GM23338 (cell line): ENCODE measurements around the gene FHIT. TPM values are rescaled to one million over a fixed set of nuclear protein-coding genes. Genes with fewer than 3 reads are reported as not detected.

Experiments
- ATAC-seq: fragments of 200-7000 bp; cut with Tn5 transposase; 3 replicates; pipeline ENCODE4 v1.9.1; 2020
- DNase-seq: peaks from one replicate; pipeline ENCODE4 v3.0.0-alpha.2; 2015; ENCODE audit warnings: low spot score
- H2AFZ ChIP-seq: fragments of 200-600 bp; sonication (generic); 2 replicates; pipeline ENCODE4 v1.8.0; 2016; ENCODE audit warnings: antibody characterized with exemption, mild to moderate bottlenecking, moderate library complexity
- H3F3A ChIP-seq: fragments of 200-600 bp; sonication (generic); replicated peaks from 2 replicates; pipeline ENCODE4 v1.8.0; 2017; ENCODE audit warnings: antibody characterized with exemption, mixed run types, low read depth
- H3K27ac ChIP-seq: fragments of 200-600 bp; sonication (generic); 2 replicates; pipeline ENCODE4 v1.6.1; 2016; ENCODE audit warnings: low read depth
- H3K27me3 ChIP-seq: fragments of 200-600 bp; sonication (generic); 2 replicates; pipeline ENCODE4 v1.8.0; 2016; ENCODE audit warnings: mild to moderate bottlenecking, mixed run types, moderate library complexity; ENCODE audit not compliant: insufficient read depth
- H3K36me3 ChIP-seq: fragments of 200-600 bp; sonication (generic); 2 replicates; pipeline ENCODE4 v1.8.0; 2016; ENCODE audit warnings: mild to moderate bottlenecking; ENCODE audit not compliant: insufficient read depth
- H3K4me1 ChIP-seq: fragments of 200-600 bp; sonication (generic); 2 replicates; pipeline ENCODE4 v1.8.0; 2016; ENCODE audit warnings: mild to moderate bottlenecking, moderate library complexity; ENCODE audit not compliant: insufficient read depth
- H3K4me2 ChIP-seq: fragments of 200-600 bp; sonication (generic); 2 replicates; pipeline ENCODE4 v1.7.1; 2017; ENCODE audit warnings: mixed run types
- H3K4me3 ChIP-seq: fragments of 200-600 bp; sonication (generic); 2 replicates; pipeline ENCODE4 v1.6.1; 2016; ENCODE audit warnings: mixed run types
- H3K79me2 ChIP-seq: fragments of 200-600 bp; sonication (generic); replicated peaks from 2 replicates; pipeline ENCODE4 v1.8.0; 2017; ENCODE audit warnings: mild to moderate bottlenecking; ENCODE audit not compliant: insufficient read depth
- H3K9me2 ChIP-seq: fragments of 200-600 bp; sonication (generic); 2 replicates; pipeline ENCODE4 v1.8.0; 2017; ENCODE audit not compliant: insufficient read depth
- H4K20me1 ChIP-seq: fragments of 200-600 bp; sonication (generic); replicated peaks from 2 replicates; pipeline ENCODE4 v1.8.0; 2017; ENCODE audit warnings: mild to moderate bottlenecking; ENCODE audit not compliant: insufficient read depth
- H3K27ac Mint-ChIP-seq: 2 replicates; pipeline ENCODE4 v1.8.0; 2020; ENCODE audit warnings: inconsistent platforms, mild to moderate bottlenecking, moderate library complexity, mixed read lengths
- H3K27me3 Mint-ChIP-seq: 3 replicates; pipeline ENCODE4 v1.8.0; 2022; ENCODE audit warnings: low read depth, mild to moderate bottlenecking, moderate library complexity, mixed read lengths, inconsistent platforms; ENCODE audit not compliant: insufficient read depth, poor library complexity
- H3K36me3 Mint-ChIP-seq: 3 replicates; pipeline ENCODE4 v1.8.0; 2021; ENCODE audit warnings: low read depth, mild to moderate bottlenecking, inconsistent platforms, moderate library complexity, mixed read lengths
- H3K4me1 Mint-ChIP-seq: 3 replicates; pipeline ENCODE4 v1.8.0; 2020; ENCODE audit warnings: mild to moderate bottlenecking, inconsistent platforms, mixed read lengths
- H3K4me3 Mint-ChIP-seq: 3 replicates; pipeline ENCODE4 v1.8.0; 2021; ENCODE audit warnings: moderate library complexity, mild to moderate bottlenecking, inconsistent platforms, mixed read lengths
- H3K9me3 Mint-ChIP-seq: 3 replicates; pipeline ENCODE4 v1.8.0; 2020; ENCODE audit warnings: moderate library complexity, mild to moderate bottlenecking, inconsistent platforms, mixed read lengths
- EZH2phosphoT487 ChIP-seq: fragments of 200-600 bp; sonication (generic); IDR thresholded peaks from one replicate; pipeline ENCODE4 v1.8.1; 2018; ENCODE audit warnings: antibody characterized with exemption; ENCODE audit not compliant: unreplicated experiment
- POLR2AphosphoS5 ChIP-seq: IDR thresholded peaks from 2 replicates; pipeline ENCODE4 v1.6.1; 2016; ENCODE audit warnings: antibody characterized with exemption, low read depth
- ZNF114 ChIP-seq: fragments of 250-450 bp; sonication (Bioruptor Pico); IDR thresholded peaks from 2 replicates; pipeline ENCODE4 v1.5.0; 2020; ENCODE audit warnings: mild to moderate bottlenecking, moderate library complexity
- polyA plus RNA-seq: library from polyadenylated mRNA; unstranded; fragments of >200 nt; fragmentation: Nextera tagmentation; extraction: Ambion mirVana; gene quantifications from 2 replicates; pipeline ENCODE4 v1.2.1, GENCODE V29; 2016
- total RNA-seq: library from RNA; depleted of rRNA; stranded (reverse); fragments of >200 nt; shearing (Covaris generic); gene quantifications from 2 replicates; pipeline ENCODE4 v1.2.3, GENCODE V29; 2014
- TF ChIP-seq, protein P1 (sequence below): fragments of 250-450 bp; sonication (Bioruptor Pico); IDR thresholded peaks from 2 replicates; pipeline ENCODE4 v1.5.0; 2020; ENCODE audit warnings: mild to moderate bottlenecking, moderate library complexity

Gene FHIT
- total and polyA plus RNA-seq, 2 experiments from 2014 or later: 3.0 to 8.3 TPM

- peaks cover 36% of the 10 kb centered on the region for H3K9me3 Mint-ChIP-seq
- no peaks in the 10 kb centered on the region for H3K79me2 ChIP-seq
Observed at GRCh38 chr3:60707452-60708020, 543.7 kb downstream of the FHIT start.

More at GRCh38 chr3:60707452-60708020, 543.7 kb downstream of the FHIT start:
- TF ChIP-seq, protein P1, sequence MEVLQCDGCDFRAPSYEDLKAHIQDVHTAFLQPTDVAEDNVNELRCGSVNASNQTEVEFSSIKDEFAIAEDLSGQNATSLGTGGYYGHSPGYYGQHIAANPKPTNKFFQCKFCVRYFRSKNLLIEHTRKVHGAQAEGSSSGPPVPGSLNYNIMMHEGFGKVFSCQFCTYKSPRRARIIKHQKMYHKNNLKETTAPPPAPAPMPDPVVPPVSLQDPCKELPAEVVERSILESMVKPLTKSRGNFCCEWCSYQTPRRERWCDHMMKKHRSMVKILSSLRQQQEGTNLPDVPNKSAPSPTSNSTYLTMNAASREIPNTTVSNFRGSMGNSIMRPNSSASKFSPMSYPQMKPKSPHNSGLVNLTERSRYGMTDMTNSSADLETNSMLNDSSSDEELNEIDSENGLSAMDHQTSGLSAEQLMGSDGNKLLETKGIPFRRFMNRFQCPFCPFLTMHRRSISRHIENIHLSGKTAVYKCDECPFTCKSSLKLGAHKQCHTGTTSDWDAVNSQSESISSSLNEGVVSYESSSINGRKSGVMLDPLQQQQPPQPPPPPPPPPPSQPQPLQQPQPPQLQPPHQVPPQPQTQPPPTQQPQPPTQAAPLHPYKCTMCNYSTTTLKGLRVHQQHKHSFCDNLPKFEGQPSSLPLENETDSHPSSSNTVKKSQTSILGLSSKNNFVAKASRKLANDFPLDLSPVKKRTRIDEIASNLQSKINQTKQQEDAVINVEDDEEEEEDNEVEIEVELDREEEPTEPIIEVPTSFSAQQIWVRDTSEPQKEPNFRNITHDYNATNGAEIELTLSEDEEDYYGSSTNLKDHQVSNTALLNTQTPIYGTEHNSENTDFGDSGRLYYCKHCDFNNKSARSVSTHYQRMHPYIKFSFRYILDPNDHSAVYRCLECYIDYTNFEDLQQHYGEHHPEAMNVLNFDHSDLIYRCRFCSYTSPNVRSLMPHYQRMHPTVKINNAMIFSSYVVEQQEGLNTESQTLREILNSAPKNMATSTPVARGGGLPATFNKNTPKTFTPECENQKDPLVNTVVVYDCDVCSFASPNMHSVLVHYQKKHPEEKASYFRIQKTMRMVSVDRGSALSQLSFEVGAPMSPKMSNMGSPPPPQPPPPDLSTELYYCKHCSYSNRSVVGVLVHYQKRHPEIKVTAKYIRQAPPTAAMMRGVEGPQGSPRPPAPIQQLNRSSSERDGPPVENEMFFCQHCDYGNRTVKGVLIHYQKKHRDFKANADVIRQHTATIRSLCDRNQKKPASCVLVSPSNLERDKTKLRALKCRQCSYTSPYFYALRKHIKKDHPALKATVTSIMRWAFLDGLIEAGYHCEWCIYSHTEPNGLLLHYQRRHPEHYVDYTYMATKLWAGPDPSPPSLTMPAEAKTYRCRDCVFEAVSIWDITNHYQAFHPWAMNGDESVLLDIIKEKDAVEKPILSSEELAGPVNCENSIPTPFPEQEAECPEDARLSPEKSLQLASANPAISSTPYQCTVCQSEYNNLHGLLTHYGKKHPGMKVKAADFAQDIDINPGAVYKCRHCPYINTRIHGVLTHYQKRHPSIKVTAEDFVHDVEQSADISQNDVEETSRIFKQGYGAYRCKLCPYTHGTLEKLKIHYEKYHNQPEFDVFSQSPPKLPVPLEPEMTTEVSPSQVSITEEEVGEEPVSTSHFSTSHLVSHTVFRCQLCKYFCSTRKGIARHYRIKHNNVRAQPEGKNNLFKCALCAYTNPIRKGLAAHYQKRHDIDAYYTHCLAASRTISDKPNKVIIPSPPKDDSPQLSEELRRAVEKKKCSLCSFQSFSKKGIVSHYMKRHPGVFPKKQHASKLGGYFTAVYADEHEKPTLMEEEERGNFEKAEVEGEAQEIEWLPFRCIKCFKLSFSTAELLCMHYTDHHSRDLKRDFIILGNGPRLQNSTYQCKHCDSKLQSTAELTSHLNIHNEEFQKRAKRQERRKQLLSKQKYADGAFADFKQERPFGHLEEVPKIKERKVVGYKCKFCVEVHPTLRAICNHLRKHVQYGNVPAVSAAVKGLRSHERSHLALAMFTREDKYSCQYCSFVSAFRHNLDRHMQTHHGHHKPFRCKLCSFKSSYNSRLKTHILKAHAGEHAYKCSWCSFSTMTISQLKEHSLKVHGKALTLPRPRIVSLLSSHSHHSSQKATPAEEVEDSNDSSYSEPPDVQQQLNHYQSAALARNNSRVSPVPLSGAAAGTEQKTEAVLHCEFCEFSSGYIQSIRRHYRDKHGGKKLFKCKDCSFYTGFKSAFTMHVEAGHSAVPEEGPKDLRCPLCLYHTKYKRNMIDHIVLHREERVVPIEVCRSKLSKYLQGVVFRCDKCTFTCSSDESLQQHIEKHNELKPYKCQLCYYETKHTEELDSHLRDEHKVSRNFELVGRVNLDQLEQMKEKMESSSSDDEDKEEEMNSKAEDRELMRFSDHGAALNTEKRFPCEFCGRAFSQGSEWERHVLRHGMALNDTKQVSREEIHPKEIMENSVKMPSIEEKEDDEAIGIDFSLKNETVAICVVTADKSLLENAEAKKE (CRISPR knock-in tag): no peak
- no peak for TF ChIP-seq ZNF114
- no peak for TF ChIP-seq POLR2AphosphoS5
- no peak for TF ChIP-seq EZH2phosphoT487
- no peaks in the 10 kb centered on the region for H3F3A ChIP-seq
- H3K36me3 Mint-ChIP-seq: peaks cover 36% of the 10 kb centered on the region
- no peak overlapping the region for H3K4me3 ChIP-seq
- H3K4me1 ChIP-seq: peaks cover 5% of the 10 kb centered on the region; the same call in 1 of the 2 replicates
- no peak overlapping the region for H3K27ac Mint-ChIP-seq
- H3K36me3 ChIP-seq: no peaks in the 10 kb centered on the region; the same call in 1 of the 2 replicates
- no peak overlapping the region for H3K4me2 ChIP-seq
- H2AFZ ChIP-seq: no peak overlapping the region
- no peaks in the 10 kb centered on the region for H3K9me2 ChIP-seq
- no peak overlapping the region for H3K4me3 Mint-ChIP-seq
- peaks cover 6% of the 10 kb centered on the region; the same call in 2 of the 3 replicates for H3K4me1 Mint-ChIP-seq
- no peaks in the 10 kb centered on the region for H4K20me1 ChIP-seq
- H3K27me3 ChIP-seq: no peaks in the 10 kb centered on the region
- peaks cover 2% of the 10 kb centered on the region for H3K27me3 Mint-ChIP-seq
- ATAC-seq (no peak), DNase-seq (no peak)
- no peak overlapping the region for H3K27ac ChIP-seq
